Bronchial epithelial cell (primary cell): ENCODE results near the gene HPX. TPM values are rescaled to one million over a fixed set of nuclear protein-coding genes. Genes with fewer than 3 reads are reported as not detected.

Experiments
- DNase-seq: peaks from one replicate; pipeline ENCODE4 v3.0.0-alpha.2; 2010; ENCODE audit warnings: low read depth
- FAIRE-seq: peaks from 2 replicates; lab custom pipeline; 2011; peaks lifted over from hg19 to GRCh38; lab: Jason Lieb, UNC
- H3K27me3 ChIP-seq: 2 replicates; pipeline ENCODE4 v1.5.1; 2011; ENCODE audit warnings: low read length; ENCODE audit not compliant: control insufficient read depth, insufficient read depth
- H3K36me3 ChIP-seq: 2 replicates; pipeline ENCODE4 v1.5.1; 2011; ENCODE audit warnings: low read length; ENCODE audit not compliant: control insufficient read depth, insufficient read depth
- H3K4me3 ChIP-seq: 2 replicates; pipeline ENCODE4 v1.5.1; 2011; ENCODE audit warnings: mild to moderate bottlenecking, low read depth, low read length, control low read depth
- total RNA-seq: library from RNA; depleted of rRNA; stranded (reverse); fragments of >200 nt; gene quantifications from 2 replicates; pipeline ENCODE4 v1.2.1, GENCODE V29; 2014
- TF ChIP-seq, protein P1 (sequence below): IDR thresholded peaks from 2 replicates; pipeline ENCODE4 v1.5.1; 2011; ENCODE audit warnings: mild to moderate bottlenecking, moderate library complexity, low read length, control low read depth, inconsistent platforms; ENCODE audit not compliant: insufficient read depth, severe bottlenecking

HPX gene, protein sequence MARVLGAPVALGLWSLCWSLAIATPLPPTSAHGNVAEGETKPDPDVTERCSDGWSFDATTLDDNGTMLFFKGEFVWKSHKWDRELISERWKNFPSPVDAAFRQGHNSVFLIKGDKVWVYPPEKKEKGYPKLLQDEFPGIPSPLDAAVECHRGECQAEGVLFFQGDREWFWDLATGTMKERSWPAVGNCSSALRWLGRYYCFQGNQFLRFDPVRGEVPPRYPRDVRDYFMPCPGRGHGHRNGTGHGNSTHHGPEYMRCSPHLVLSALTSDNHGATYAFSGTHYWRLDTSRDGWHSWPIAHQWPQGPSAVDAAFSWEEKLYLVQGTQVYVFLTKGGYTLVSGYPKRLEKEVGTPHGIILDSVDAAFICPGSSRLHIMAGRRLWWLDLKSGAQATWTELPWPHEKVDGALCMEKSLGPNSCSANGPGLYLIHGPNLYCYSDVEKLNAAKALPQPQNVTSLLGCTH
- total RNA-seq: 0.26 and 0.51 TPM in 2 replicates

DNA sequence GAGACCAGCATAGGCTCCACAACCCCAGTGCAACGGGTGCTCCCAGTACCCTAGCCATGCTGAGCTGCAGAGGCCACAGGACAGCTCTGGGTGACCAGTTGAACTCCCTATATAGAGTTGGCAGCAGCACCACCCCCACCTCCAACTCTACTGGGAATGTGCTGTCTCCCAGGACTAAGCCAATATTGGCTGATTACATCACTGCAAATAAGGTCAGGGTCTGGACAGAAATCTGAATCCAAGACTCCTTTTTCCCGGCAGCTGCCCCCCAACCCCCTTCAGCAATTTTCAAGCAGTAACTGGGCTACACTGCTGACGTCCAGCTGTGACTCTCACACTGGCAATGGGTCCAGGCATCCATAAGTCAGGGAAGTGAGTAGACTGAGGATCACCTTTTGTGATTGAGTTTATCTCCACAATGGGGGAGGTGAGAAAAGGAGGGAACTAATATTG lies at the start of gene HPX:
TSS of gene HPX (minus strand) at position 82 of the 453 bp plus-strand sequence. CDS start at position 58, 24 bp downstream.
- FAIRE-seq (no peak), DNase-seq (no peak)
- no peaks in the 10 kb centered on the region for H3K36me3 ChIP-seq
- TF ChIP-seq, protein P1, sequence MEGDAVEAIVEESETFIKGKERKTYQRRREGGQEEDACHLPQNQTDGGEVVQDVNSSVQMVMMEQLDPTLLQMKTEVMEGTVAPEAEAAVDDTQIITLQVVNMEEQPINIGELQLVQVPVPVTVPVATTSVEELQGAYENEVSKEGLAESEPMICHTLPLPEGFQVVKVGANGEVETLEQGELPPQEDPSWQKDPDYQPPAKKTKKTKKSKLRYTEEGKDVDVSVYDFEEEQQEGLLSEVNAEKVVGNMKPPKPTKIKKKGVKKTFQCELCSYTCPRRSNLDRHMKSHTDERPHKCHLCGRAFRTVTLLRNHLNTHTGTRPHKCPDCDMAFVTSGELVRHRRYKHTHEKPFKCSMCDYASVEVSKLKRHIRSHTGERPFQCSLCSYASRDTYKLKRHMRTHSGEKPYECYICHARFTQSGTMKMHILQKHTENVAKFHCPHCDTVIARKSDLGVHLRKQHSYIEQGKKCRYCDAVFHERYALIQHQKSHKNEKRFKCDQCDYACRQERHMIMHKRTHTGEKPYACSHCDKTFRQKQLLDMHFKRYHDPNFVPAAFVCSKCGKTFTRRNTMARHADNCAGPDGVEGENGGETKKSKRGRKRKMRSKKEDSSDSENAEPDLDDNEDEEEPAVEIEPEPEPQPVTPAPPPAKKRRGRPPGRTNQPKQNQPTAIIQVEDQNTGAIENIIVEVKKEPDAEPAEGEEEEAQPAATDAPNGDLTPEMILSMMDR: no peak
- H3K27me3 ChIP-seq: no peaks in the 10 kb centered on the region
- no peak within 1 kb of the TSS for H3K4me3 ChIP-seq

GRCh38 chr11:6489306-6489705 lies 48.5 kb upstream of the HPX start:
- no peak for FAIRE-seq
- H3K4me3 ChIP-seq: no peak overlapping the region
- H3K36me3 ChIP-seq: peaks cover 4% of the 10 kb centered on the region
- H3K27me3 ChIP-seq: no peaks in the 10 kb centered on the region
- DNase-seq: no peak
- TF ChIP-seq, protein P1: no peak

DNA sequence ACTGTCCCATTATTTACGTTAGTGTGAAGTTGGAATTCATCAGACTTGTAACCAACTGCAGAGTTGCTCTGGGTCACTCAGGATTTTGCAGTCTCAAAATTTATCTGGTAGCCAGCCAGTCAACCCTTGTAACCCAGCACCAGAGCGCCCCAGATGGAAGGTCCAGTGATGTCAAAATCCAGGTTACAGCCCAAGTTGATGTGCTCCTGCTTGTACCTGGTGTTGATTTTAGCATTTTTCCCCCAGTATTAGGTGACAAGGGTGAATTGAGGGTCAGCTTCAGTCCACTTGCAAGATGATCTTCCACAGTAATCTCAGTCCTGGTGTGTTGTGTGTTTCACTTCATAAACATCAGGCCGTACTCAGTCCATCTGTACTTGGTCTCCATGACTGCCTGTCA lies 48.0 kb upstream of the HPX start:
- no peak overlapping the region for H3K4me3 ChIP-seq
- H3K27me3 ChIP-seq: no peaks in the 10 kb centered on the region
- peaks cover 4% of the 10 kb centered on the region for H3K36me3 ChIP-seq
- FAIRE-seq (no peak), DNase-seq (no peak)
- TF ChIP-seq, protein P1: no peak

GRCh38 chr11:6488342-6488741 lies 47.6 kb upstream of the HPX start:
- FAIRE-seq (no peak), DNase-seq (no peak)
- H3K4me3 ChIP-seq: no peak overlapping the region
- TF ChIP-seq, protein P1: no peak
- no peaks in the 10 kb centered on the region for H3K27me3 ChIP-seq
- peaks cover 3% of the 10 kb centered on the region for H3K36me3 ChIP-seq

DNA sequence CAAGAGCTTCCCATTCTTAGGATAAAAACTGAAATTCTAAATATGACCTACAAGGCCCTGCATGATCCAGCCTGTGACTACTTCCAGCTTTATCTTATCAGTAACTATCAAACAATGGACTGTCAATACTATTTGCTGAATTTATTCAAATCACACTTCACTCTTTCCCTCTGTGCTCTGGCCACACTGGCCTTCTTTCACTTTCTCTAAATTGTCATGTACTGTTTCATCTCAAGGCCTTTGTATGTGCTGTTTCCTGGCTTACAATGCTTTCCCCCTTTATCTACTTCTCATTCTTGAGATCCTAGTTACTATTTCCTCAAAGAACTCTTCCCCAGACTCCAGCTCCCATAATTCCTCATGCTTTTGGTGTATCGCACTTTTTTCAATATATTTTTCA lies 46.2 kb upstream of the HPX start:
- H3K27me3 ChIP-seq: no peaks in the 10 kb centered on the region
- H3K4me3 ChIP-seq: no peak overlapping the region
- FAIRE-seq (no peak), DNase-seq (no peak)
- TF ChIP-seq, protein P1: no peak
- peaks cover 5% of the 10 kb centered on the region for H3K36me3 ChIP-seq
